ENCODE data around the gene RCVRN.
"Not testable (repeated sequence)": the region's sequence is repeated elsewhere in the genome, so short reads cannot be mapped to it uniquely, and the experiment has no call there.

Gene RCVRN

DNA sequence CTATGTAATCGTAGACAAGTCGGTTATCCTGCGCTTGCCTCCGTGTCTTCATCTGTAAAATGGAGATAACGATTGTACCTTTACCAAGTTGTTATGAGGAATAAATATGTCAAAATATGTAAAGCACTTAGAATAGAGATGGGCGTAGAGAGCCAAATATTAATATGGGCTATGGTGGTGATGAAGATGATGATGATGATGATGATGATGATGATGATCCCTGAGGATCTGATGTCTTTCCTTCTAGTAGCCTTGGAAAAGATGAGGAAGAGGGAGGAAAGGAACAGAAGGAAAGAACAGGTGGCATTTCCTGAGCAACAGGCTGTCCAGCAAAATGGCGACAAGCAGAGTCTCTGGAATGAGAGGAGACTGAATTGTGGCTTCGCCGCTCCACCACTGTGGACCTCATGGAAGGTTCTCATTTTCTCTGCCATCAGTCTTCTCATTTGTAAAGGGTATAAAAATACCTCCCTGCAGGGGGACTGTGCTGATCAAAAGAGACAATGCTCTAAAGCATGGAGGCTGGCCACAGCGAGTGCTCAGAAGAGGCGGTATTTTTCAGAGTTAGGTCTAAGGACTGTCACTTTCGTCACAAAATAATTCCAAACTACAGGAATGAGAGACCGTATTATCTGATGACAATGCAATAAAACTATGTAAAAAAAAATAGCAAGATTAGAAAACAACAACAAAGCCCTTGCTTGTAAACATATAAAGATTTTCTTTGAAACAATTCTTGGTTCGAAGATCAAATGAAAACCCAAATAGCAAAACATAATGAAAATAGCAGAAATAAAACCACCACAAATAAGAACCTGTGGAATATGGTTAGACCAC is 17.2 kb upstream of the RCVRN start:
- DNase-seq (ENCODE audit: low spot score): no peak

DNA sequence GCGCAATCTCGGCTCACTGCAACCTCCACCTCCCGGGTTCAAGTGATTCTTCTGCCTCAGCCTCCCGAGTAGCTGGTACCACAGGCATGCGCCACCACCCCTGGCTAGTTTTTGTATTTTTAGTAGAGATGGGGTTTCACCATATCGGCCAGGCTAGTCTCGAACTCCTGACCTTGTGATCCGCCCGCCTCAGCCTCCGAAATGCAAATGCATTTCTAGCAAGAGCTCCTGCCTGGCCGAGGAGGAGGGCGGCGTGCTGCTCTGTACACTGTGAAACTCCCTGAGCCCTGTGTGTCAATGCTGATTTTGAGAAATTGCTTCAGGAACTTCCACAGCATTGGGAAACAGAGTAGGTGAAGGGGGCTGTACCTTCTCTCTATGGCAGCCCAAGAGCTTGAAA is 16.1 kb upstream of the RCVRN start:
- not testable (repeated sequence) for DNase-seq (ENCODE audit: low spot score)

DNA sequence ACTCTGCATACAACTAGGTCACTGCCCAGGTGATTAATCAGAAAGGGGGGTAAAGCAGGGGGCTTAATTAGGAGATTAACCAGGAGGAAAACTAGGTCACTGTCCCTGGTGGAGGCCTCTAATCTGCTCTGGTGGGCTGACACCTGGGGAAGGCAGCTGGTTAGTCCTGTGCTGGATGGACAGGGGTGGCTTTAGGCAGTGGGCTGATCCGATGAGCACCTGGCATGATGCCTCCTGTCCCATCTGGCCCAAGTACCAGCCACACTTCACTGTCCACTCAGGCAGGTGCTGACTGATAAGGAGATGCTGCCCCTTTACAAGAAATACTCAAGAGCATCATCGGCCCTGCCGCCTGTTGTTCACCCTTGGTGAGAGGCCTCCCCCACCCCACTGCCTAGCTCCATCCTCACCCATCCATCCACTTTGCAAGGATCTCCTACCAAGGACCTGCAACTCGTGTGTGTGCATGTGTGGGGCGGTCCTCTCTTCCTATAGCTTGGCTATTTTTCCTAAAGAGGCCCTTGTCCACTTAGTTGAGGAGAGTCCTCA is 13.8 kb upstream of the RCVRN start:
- DNase-seq (ENCODE audit: low spot score): no peak

DNA sequence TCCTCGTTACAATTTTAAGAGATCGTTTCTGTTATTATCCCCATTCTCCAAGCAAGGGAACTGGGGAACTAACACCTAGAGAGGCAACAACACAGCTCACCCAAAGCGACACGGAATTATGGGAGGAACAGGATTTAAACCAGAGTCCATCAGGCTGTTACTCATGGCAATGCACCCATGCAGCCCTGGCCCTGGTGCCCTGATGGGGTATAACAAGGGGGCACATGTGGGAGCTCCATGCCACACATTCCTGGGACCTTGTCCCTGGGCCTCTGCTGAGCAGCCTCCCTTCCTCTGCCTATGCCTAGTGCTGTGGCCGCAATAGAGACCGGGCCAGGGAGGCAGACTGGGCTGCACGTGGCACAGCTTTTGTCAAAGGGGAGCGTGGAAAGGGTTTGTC is 13.3 kb upstream of the RCVRN start:
- no peak for DNase-seq (ENCODE audit: low spot score)

- DNase-seq (ENCODE audit: low spot score): no peak
Measured at GRCh38 chr17:9917801-9918200, 12.7 kb upstream of the RCVRN start.

DNA sequence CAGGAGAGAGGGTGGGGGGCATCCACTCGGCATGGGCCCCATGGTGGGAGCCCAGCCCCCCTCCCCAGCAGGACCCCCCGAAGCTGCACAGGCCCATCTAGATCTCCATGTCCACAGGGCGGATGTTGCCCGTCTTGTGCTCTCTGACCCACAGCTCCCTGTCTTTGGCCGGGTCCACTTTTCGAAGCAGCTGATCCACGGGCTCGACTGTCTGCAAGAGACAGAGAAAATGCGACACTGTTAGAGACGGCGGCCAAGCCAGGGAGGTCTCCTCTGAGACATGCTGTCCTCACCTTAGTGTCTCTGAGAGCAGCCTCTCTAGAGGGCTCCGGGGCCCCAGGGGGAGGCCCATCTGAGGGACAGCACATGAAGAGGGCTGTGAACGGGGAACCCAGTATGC is 12.1 kb upstream of the RCVRN start:
- no peak for DNase-seq (ENCODE audit: low spot score)

GRCh38 chr17:9916108-9916507 is 11.0 kb upstream of the RCVRN start:
- no peak for DNase-seq (ENCODE audit: low spot score)

DNA sequence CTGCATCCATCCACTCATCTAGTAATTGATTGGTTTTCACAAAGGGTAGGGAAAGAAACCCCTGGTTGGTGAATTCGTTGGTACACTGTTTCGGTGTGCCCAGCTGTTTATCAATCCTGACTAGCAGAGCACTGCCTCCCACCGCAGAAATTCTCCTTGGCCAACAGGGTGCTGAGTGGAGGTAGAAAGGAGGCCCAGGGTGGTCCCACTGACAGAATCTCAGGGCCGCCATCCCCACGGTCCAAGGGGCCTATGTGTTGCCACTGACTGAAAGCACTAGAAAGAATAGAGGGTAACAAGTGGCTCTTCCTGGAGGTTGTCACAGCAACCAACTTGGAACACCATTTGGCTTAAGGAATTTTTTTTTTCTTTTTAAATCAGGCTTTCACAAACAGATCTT is 8.4 kb upstream of the RCVRN start:
- no peak for DNase-seq (ENCODE audit: low spot score)

DNA sequence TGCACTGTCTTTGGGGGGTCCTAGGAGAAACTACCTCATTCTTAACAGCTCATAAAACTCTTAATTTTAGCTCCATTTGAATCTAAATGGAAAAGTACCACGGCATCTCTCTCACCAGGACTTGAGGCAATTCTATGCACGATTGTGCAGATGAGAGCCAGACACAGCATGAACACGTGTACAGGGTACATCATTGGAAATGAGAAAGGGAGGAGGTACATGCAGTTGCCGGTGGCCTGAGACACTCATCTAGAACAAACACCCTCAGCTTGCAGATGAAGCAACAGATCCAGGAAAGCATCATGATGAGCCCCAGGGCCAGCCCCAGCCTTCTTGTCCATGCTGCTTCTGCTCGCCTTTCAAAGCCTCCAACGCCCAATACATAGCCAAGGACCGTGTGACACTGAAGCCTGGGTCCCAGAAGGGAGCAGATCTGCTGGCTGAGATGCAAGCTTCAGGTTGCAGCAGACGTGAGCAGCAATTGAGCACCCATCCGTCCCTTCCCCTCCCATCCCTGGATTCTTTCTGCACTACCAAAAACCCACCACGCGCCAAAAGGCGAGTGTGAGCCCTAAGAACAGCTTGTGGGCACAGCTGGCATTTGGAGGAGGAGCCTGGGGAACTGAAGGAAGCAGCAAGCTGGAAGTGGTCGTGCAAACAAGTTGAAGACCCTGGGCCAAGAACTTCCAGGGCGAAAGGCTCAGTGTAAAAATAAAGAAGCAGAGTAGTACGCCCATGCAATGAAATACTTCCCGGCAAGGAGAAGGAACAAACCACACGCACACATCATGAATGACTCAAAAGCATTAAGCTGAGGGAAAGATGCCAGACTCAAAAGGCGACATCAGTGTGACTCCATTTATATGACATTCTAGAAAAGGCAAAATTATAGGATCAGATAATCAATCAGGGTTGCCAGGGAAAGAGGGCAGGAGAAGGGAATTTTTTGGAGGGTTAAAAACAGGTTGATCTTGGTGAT is 7.3 kb upstream of the RCVRN start:
- DNase-seq (ENCODE audit: low spot score): no peak

DNA sequence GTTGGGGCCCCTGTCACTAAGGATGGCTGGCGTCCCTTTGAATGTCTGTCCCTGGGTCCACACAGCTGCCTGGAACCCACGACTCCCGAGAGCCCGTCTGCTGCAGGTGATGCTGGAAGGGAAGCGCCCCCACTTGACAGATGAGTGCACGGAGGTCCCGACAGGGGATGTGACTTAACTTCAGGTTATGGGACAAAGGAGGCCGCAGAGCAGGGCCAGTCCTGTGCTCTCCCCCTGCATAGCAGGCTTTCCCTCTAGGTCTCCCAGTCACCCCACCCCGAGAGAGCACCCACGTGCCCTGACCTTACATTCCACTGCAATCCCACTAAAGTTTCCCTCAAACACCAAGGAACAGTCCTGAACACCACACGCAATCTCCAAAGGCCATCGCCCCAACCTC is 6.0 kb upstream of the RCVRN start:
- DNase-seq (ENCODE audit: low spot score): no peak

DNA sequence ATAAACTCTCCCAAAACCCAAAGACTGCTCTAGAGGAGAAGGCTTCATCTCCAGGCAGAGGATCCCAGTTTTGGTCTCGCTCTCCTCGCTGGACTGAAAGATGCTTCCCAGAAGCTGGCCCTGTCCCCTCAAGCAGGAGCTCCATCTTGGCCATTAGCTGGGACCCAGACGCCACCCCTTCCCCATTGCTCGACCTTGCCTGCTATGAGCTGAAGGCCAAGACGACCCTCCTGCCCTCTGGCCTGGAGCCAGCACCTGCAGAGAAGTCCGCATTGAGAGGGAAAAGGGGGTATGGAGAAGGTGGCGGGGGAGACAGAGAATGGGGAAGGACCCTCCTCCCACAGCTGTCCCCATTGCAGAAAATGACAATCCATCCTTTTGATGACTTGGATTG is 3.6 kb upstream of the RCVRN start:
- DNase-seq (ENCODE audit: low spot score): no peak

DNA sequence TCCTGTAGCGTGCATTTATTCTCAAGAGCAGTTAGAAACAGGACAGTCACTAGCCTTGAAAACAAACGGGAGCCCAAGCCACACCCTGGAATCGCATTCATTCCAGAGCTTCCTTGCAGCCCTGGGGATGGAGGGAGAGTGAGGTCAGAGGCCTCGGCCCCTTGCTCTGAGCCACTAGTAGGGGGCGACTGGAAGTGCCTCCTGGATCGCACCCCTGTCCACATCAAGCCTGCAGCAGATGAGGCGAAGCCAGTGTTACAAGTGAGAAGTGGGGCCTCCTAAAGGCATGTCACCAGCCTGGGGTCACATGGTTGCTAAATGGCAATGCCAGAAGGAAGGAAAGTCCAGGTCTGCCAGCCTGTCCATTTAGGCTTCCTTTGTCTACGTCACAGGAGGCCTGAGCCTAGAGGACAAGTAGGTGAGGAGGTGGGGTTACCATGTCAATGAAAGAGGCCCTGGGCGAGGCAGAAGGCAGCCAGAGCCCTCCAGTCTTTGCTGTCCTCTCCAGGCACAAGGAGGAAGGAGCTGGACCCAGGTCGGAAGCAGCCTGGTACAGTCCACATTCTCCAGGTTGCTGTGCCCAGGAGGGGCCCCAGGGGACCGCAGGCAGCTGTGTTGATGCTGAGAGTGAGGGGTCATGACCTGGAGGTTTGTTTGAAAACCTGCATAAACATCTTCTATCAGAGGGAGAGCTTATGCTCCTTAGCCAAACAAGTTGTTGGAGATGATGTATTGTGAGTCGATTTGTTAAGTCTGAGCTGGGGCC is 3.0 kb upstream of the RCVRN start:
- no peak for DNase-seq (ENCODE audit: low spot score)

DNA sequence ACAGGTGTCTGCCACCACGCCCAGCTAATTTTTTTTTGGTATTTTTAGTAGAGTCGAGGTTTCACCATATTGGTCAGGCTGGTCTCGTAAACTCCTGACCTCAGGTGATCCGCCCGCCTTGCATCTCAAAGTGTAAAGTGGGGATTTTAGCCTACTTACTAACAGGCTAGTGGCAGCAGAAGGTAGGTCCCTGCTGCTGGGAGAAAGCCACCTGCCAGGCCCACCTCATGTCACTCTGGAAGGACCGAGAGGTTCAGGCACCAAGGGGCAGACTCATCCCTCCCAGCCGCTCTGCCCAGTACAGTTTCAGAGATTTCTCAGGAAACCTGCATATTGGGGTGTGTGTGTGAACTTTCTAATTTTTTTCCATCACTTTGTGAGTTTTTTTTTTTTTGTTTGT is 2.1 kb upstream of the RCVRN start:
- no peak for DNase-seq (ENCODE audit: low spot score)

DNA sequence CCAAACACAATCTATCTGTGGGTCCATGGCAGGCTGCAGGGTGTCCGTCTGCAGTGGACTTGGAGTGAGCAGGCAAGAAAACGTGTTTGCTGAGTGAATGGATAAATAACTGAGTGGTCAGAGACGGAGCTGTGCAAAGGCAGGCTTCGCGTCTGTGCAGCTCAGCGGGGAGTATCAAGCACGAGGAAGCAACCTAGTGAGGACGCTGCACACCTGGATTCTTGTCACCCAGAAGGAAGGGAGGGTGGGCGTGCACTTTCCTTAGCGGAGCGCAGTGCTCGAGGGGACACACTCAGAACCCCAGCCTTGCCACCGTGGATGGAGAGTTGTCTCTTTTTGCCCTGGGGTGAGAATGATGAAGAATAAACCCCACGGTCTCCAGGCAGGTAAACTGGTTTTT is 1.5 kb upstream of the RCVRN start:
- no peak for DNase-seq (ENCODE audit: low spot score)

DNA sequence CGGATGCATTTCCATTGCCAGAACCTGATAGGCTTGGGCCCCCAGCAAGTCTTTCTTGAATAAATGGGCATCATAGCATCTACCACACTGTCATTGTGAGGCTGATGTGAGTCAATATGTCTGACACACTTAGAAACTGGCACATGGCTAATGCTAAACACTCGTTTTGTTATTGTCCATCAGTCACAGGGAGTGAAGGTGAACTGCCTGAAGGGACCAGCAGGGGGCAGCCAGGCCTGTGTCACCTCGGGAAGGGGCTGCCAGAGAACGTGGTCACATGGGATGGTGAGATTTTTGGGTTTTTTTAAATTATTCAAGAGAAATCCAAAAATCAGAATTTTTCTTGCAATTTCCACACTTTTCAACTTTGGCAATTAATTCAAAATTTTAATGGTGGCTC is 831 bp upstream of the RCVRN start:
- no peak for DNase-seq (ENCODE audit: low spot score)

DNA sequence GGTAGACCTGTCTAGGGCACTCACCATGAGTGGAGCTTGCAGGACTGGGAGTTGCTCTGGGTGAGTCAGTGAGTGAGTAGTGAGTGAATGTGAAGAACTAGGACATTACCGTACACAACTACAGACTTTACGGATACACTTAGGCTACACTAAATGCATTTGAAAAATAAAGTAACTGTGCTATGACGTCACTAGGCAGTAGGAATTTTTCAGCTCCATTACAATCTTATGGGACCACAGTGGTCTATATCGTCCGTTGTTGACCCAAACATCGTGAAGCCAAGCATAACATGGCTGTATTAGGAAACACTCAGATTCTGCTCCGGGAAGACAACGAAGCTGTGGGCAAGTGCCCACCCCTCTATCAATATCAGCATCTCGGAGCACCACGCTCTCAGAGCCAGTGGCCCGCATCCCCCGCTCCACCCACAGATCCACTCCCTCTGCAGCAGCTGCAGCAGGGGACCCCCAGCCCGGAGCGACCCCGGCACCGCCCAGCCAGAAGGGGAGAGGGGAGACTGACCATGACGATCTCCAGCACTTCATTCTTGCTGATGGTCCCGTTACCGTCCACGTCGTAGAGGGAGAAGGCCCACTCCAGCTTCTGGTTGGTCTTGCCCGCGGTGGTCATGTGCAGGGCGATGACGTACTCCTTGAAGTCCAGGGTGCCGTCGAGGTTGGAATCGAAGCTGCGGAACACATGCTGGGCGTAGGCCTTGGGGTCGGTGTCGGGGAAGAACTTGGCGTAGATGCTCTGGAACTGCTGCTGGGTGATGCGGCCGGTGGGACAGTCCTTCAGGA is 594 bp downstream of the RCVRN start:
- DNase-seq (ENCODE audit: low spot score): no peak

DNA sequence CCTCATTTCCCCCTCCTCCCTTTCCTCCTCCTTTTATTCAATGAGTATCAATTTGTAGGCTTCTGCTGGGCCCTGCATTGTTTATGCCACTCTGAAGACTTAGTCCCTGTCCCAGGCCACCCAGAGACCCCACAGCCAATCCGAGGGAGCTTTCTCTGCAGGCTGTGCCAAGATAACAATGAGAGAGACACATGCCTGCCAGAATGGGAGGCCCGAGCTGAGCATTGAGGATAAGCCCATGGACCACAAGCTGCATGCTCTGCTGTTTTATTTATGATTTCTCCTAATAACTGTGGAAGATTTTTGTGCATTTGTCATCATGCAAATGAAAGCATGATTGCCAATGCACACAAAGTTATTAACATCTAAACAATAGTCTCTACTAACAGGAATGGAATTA is 3.0 kb downstream of the RCVRN start:
- DNase-seq (ENCODE audit: low spot score): no peak

DNA sequence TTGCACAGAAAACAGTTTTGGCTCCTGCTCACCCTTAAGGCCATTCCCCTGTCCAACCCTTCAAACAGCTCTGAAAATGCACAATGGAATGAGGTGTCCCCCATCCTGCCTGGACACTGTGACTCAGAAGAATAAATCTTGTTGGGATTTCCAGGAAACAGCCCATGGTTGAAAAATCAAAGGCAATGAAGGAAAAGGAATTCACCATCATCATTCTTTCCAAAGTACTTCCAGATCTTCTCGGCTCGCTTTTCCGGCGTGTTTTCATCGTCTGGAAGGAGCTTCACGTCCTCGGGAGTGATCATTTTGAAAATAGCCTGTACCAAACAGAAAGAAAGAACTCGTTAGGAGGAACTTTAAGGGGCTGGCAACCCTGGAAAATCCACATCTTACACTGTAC is 4.3 kb downstream of the RCVRN start:
- no peak for DNase-seq (ENCODE audit: low spot score)

- DNase-seq (ENCODE audit: low spot score): no peak
Measured at GRCh38 chr17:9900044-9900594, 5.0 kb downstream of the RCVRN start.

DNA sequence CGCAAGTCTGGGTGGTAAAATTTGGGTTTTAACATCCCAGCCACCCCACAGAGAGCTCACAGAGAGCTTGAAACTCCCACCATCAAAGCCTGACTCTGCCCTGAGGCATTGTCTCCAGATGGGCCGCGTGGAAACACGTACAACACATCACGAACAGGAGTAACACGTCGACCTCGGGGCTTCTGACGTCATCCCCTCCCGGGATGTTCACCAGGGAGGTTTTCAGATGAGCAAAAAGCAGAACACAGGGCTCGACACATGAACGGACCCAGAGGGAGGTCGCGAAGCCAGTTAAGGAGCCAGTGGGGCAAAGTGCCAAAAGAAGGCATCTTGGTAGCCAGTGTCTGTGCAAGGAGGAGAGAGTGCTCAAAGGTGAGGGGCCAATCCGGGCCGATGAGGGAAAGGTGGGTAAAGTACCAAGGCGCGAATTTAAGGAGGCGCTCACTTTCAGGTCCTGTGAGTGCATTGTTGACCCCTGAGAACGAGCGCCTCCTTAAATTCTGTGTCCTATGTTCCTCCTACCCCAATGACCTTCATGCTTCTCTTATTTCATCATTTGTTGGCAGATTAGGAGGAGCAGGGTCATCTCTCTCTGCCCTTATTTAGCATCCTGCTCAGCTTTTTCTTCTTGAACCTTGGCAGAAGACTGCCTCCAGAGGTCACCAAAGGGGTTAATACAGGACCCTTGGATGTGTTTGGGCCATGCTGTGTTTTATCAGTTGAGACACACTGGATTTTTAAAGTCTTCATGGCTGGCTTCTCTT is 5.6 kb downstream of the RCVRN start:
- no peak for DNase-seq (ENCODE audit: low spot score)

All from LoVo (cell line).